ENCODE data around the gene INSRR. TPM values are rescaled to one million over a fixed set of nuclear protein-coding genes. Genes with fewer than 3 reads are reported as not detected.

Gene INSRR
- total RNA-seq (under 1 TPM in 3 of 7 donors, not detected in 4; 0.09 TPM), polyA plus RNA-seq (under 1 TPM in 1 of 3 donors, not detected in 2; under 0.01 TPM)
- long read RNA-seq, donor 1, result 0 reads
- long read RNA-seq, donor 2, result 0 reads

DNA sequence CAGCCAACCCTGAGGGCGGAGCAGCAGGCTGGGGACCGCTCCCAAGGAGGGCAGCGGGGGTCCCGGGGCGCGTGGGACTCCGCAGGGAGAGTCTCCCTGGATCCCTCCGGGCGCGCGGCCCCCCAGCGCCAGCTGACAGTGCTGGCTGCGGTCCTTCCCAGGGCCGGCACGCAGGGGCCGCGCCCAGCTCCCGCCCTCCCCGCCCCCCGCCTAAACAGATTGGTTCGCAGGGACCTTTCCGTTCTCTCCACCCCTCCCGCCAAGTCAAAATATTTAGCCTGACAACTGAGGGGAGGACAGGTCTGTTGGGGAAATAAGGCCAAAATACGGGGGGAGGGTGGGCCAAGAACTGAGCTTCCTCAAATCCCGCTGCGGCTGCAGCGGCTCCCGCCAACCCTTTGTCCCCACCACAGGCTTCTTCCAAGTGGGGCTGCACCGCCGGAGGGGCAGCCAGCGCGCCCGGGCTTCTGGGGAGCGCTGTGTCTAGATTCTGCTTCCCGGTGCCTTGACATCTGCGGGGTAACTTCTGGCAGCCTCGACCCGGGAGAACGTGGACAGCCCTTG lies at the start of gene INSRR:
TSS of gene INSRR (minus strand) at position 159 of the 564 bp plus-strand sequence. CDS start 496 bp downstream, outside the sequence.
- TF ChIP-seq, protein P1, sequence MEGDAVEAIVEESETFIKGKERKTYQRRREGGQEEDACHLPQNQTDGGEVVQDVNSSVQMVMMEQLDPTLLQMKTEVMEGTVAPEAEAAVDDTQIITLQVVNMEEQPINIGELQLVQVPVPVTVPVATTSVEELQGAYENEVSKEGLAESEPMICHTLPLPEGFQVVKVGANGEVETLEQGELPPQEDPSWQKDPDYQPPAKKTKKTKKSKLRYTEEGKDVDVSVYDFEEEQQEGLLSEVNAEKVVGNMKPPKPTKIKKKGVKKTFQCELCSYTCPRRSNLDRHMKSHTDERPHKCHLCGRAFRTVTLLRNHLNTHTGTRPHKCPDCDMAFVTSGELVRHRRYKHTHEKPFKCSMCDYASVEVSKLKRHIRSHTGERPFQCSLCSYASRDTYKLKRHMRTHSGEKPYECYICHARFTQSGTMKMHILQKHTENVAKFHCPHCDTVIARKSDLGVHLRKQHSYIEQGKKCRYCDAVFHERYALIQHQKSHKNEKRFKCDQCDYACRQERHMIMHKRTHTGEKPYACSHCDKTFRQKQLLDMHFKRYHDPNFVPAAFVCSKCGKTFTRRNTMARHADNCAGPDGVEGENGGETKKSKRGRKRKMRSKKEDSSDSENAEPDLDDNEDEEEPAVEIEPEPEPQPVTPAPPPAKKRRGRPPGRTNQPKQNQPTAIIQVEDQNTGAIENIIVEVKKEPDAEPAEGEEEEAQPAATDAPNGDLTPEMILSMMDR (IDR thresholded peaks at IDR 0.05 in 8 of 11, conservative IDR thresholded peaks at IDR 0.05 in 3 of 11), result no peak
- TF ChIP-seq POLR2A (IDR thresholded peaks at IDR 0.05) (no peak), POLR2AphosphoS5 (IDR thresholded peaks at IDR 0.05) (no peak)
- intact Hi-C loops (cut with DNase I; ENCODE audit: low total_unique reads), result loop anchor here (10.0 kb wide), 1 partner anchor 54 kb away; no protein-coding TSS in a partner anchor
- Histone ChIP-seq H3K4me3 (peak within 1 kb of the TSS in 7 of 8 donors; percentile 23 to 70 (median 34)), H3K9me3 (no peaks in the 10 kb centered on the region), H3K36me3 (no peaks in the 10 kb centered on the region), H3K27ac (no peak within 1 kb of the TSS), H3K27me3 (replicated peaks in 1 of 7) (peaks cover 7 to 75% (median 48%) of the 10 kb centered on the region in 7 donors), H3K4me1 (peaks cover 20 to 36% (median 27%) of the 10 kb centered on the region in 6 donors)
- 9 to 24% (median 12%) methylated on average over 15 to 39 of the region's 39 CpGs for WGBS, 5 donors
- DNase-seq, result no peak

- DNase-seq, result no peak
- Histone ChIP-seq H3K36me3 (peaks cover 0 to 65% (median 1%) of the 10 kb centered on the region in 6 donors), H3K27me3 (replicated peaks in 1 of 7) (peaks cover 0 to 26% (median 0%) of the 10 kb centered on the region in 7 donors), H3K27ac (no peak overlapping the region), H3K4me1 (peaks cover 0 to 66% (median 11%) of the 10 kb centered on the region in 6 donors), H3K4me3 (no peak overlapping the region), H3K9me3 (no peaks in the 10 kb centered on the region)
- WGBS, 5 donors, result 86 to 97% (median 90%) methylated on average over 19 to 29 of the region's 29 CpGs
- TF ChIP-seq POLR2A (IDR thresholded peaks at IDR 0.05), result no peak
- TF ChIP-seq, protein P1 (IDR thresholded peaks at IDR 0.05 in 8 of 11, conservative IDR thresholded peaks at IDR 0.05 in 3 of 11), result no peak
- intact Hi-C loops (cut with DNase I; ENCODE audit: low total_unique reads), result no loop called here
Measured at GRCh38 chr1:156908541-156908940, 49.6 kb upstream of the INSRR start.

DNA sequence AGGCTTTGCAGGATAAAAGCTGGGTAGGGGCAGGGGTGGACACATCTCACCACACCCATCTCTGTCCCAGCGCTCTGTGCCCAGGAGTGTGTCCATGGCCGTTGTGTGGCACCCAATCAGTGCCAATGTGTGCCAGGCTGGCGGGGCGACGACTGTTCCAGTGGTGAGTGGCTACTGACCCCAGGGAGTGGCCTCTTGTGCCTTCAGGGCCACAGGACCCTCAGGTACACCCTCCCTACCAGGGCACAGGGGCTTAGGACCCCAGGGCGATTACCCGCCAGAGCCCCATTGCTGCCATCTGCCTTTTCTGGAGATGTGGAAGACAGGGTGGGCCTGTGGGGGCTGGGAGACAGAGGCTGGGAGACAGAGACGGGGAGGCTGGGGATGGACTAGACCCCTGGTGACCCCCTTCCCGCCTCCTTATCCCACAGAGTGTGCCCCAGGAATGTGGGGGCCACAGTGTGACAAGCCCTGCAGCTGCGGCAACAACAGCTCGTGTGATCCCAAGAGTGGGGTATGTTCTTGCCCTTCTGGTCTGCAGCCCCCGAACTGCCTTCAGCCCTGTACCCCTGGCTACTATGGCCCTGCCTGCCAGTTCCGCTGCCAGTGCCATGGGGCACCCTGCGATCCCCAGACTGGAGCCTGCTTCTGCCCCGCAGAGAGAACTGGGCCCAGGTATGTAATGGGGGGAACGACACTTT lies 47.4 kb upstream of the INSRR start:
- Histone ChIP-seq H3K36me3 (peaks cover 0 to 48% (median 1%) of the 10 kb centered on the region in 6 donors), H3K27me3 (replicated peaks in 1 of 7) (peaks cover 0 to 15% (median 0%) of the 10 kb centered on the region in 7 donors), H3K4me1 (peaks cover 0 to 68% (median 21%) of the 10 kb centered on the region in 6 donors), H3K4me3 (no peak overlapping the region), H3K27ac (no peak overlapping the region), H3K9me3 (no peaks in the 10 kb centered on the region)
- no peak for DNase-seq
- TF ChIP-seq POLR2A (IDR thresholded peaks at IDR 0.05) (no peak), POLR2AphosphoS5 (IDR thresholded peaks at IDR 0.05) (no peak)
- TF ChIP-seq, protein P1 (IDR thresholded peaks at IDR 0.05 in 8 of 11, conservative IDR thresholded peaks at IDR 0.05 in 3 of 11), result no peak
- intact Hi-C loops (cut with DNase I; ENCODE audit: low total_unique reads), result no loop called here
- 77 to 94% (median 90%) methylated on average over 8 to 16 of the region's 16 CpGs for WGBS, 5 donors

- Histone ChIP-seq H3K9me3 (no peaks in the 10 kb centered on the region), H3K27me3 (replicated peaks in 1 of 7) (peaks cover 0 to 19% (median 0%) of the 10 kb centered on the region in 7 donors), H3K27ac (peak overlapping the region in 1 of 8 donors; percentile 17), H3K4me1 (peaks cover 2 to 72% (median 23%) of the 10 kb centered on the region in 6 donors), H3K36me3 (peaks cover 0 to 47% (median 1%) of the 10 kb centered on the region in 6 donors), H3K4me3 (no peak overlapping the region)
- no peak for DNase-seq
- intact Hi-C loops (cut with DNase I; ENCODE audit: low total_unique reads), result no loop called here
- TF ChIP-seq POLR2A (IDR thresholded peaks at IDR 0.05) (no peak), POLR2AphosphoS5 (IDR thresholded peaks at IDR 0.05) (no peak)
- TF ChIP-seq, protein P1 (IDR thresholded peaks at IDR 0.05 in 8 of 11, conservative IDR thresholded peaks at IDR 0.05 in 3 of 11), result no peak
- WGBS, 5 donors, result 45 to 71% (median 55%) methylated on average over 4 of the region's 4 CpGs
Measured at GRCh38 chr1:156905651-156906050, 46.7 kb upstream of the INSRR start.
